K562 (cell line): ENCODE measurements around the gene SLC9A2. TPM values are rescaled to one million over a fixed set of nuclear protein-coding genes. Genes with fewer than 3 reads are reported as not detected.

ENCODE experiments used
- CHD7 ChIP-seq: fragments of 200-600 bp; sonication (generic); IDR thresholded peaks from one replicate; pipeline ENCODE4 v1.6.1; 2012; ENCODE audit warnings: mild to moderate bottlenecking, low read depth, low read length, inconsistent platforms
- KDM2B ChIP-seq: fragments of 250-450 bp; sonication (Bioruptor Pico); IDR thresholded peaks from 2 replicates; pipeline ENCODE4 v1.8.0; 2021; ENCODE audit warnings: mild to moderate bottlenecking, moderate library complexity
- NFXL1 ChIP-seq: fragments of 450-650 bp; formaldehyde crosslinking; IDR thresholded peaks from 2 replicates; pipeline ENCODE4 v1.4.0; 2021; ENCODE audit warnings: mild to moderate bottlenecking
- polyA plus RNA-seq, 8 experiments: library from polyadenylated mRNA; depleted of rRNA in 4 of 8; stranded (reverse) in 5 of 8; unstranded in 3 of 8; fragments of >200 nt; fragmentation: Nextera tagmentation in 2 of 8; fragmentation: Illumina TruSeq in 1 of 8; extraction: Ambion mirVana in 2 of 8; extraction: Trizol in 1 of 8; gene quantifications; 2 replicates each; pipeline versions ENCODE4 v1.2.1 to v1.2.3, GENCODE V29; 2011 to 2014; ENCODE audit warnings: inconsistent platforms in 1 of 8, missing spikeins in 1 of 8
- total RNA-seq, 7 experiments: library from RNA; depleted of rRNA in 6 of 7; stranded (reverse); fragments of >200 nt in 6 of 7; fragmentation: Illumina TruSeq in 2 of 7; extraction: Trizol in 2 of 7; gene quantifications; 2 replicates each; pipeline versions ENCODE4 v1.2.1 to v1.2.3, GENCODE V29; 2011 to 2021; ENCODE audit warnings: low replicate concordance in 1 of 7

Gene SLC9A2
- total and polyA plus RNA-seq, 9 of the 15 experiments (the other 6 are each of a cell fraction or from before 2014, with no cell fraction given): 0.45 to 3.3 (median 1.6) TPM

- TF ChIP-seq CHD7: no peak
- no peak for TF ChIP-seq NFXL1 (CRISPR knock-in tag)
- no peak for TF ChIP-seq KDM2B (CRISPR knock-in tag)
Measured at GRCh38 chr2:102662833-102663232, 43.5 kb downstream of the SLC9A2 start (continued).
